Ishikawa (cell line): ENCODE measurements around the gene C1orf21.

Experiments
- CEBPB ChIP-seq: IDR thresholded peaks from 2 replicates; pipeline ENCODE4 v1.6.1; 2012
- CREB1 ChIP-seq: IDR thresholded peaks from 2 replicates; pipeline ENCODE4 v1.6.1; 2012; ENCODE audit warnings: low read depth
- EGR1 ChIP-seq: IDR thresholded peaks from 2 replicates; pipeline ENCODE4 v1.6.1; 2012
- EP300 ChIP-seq: IDR thresholded peaks from 2 replicates; pipeline ENCODE4 v1.6.1; 2012; ENCODE audit warnings: borderline replicate concordance
- FOXM1 ChIP-seq: IDR thresholded peaks from 2 replicates; pipeline ENCODE4 v1.6.1; 2012; ENCODE audit warnings: low read depth, borderline replicate concordance
- MAX ChIP-seq: IDR thresholded peaks from 2 replicates; pipeline ENCODE4 v1.6.1; 2012
- NFIC ChIP-seq: IDR thresholded peaks from 2 replicates; pipeline ENCODE4 v1.6.1; 2012
- RAD21 ChIP-seq: IDR thresholded peaks from 2 replicates; pipeline ENCODE4 v1.6.1; 2012; ENCODE audit warnings: low read depth
- REST ChIP-seq: IDR thresholded peaks from 2 replicates; pipeline ENCODE4 v1.6.1; 2012; ENCODE audit warnings: low read depth, mild to moderate bottlenecking
- TAF1 ChIP-seq: IDR thresholded peaks from 2 replicates; pipeline ENCODE4 v1.6.1; 2012; ENCODE audit warnings: low read depth, mild to moderate bottlenecking
- TCF12 ChIP-seq: IDR thresholded peaks from 2 replicates; pipeline ENCODE4 v1.6.1; 2012; ENCODE audit warnings: low read depth
- TEAD4 ChIP-seq: IDR thresholded peaks from 2 replicates; pipeline ENCODE4 v1.6.1; 2012
- USF1 ChIP-seq: IDR thresholded peaks from 2 replicates; pipeline ENCODE4 v1.6.1; 2012
- YY1 ChIP-seq: IDR thresholded peaks from 2 replicates; pipeline ENCODE4 v1.6.1; 2012; ENCODE audit warnings: low read depth
- ZBTB7A ChIP-seq: IDR thresholded peaks from 2 replicates; pipeline ENCODE4 v1.6.1; 2012; ENCODE audit warnings: low read depth

The C1orf21 gene

GRCh38 chr1:184604152-184604900, 217.5 kb downstream of the C1orf21 start:
- TF ChIP-seq USF1 (peak; percentile 52), TCF12 (no peak)

GRCh38 chr1:184605941-184606340, 219.1 kb downstream of the C1orf21 start:
- TF ChIP-seq TEAD4 (no peak), REST (no peak), FOXM1 (no peak), RAD21 (no peak), EP300 (no peak), USF1 (no peak)

- TF ChIP-seq RAD21 (no peak), CEBPB (no peak), TCF12 (no peak), ZBTB7A (no peak), EP300 (no peak), NFIC (no peak), REST (no peak), TEAD4 (no peak), YY1 (no peak), USF1 (no peak), MAX (no peak), TAF1 (no peak), EGR1 (no peak), FOXM1 (no peak), CREB1 (no peak)
Measured at GRCh38 chr1:184606786-184607185, 220.0 kb downstream of the C1orf21 start.

GRCh38 chr1:184608581-184608980, 221.8 kb downstream of the C1orf21 start:
- TF ChIP-seq RAD21 (no peak), TCF12 (no peak), REST (no peak), FOXM1 (no peak), ZBTB7A (no peak), CREB1 (no peak), USF1 (no peak)
